ENCODE measurements around the gene AAK1.
"Not testable (repeated sequence)": the region's sequence is repeated elsewhere in the genome, so short reads cannot be mapped to it uniquely, and the experiment has no call there.

Gene AAK1

DNA sequence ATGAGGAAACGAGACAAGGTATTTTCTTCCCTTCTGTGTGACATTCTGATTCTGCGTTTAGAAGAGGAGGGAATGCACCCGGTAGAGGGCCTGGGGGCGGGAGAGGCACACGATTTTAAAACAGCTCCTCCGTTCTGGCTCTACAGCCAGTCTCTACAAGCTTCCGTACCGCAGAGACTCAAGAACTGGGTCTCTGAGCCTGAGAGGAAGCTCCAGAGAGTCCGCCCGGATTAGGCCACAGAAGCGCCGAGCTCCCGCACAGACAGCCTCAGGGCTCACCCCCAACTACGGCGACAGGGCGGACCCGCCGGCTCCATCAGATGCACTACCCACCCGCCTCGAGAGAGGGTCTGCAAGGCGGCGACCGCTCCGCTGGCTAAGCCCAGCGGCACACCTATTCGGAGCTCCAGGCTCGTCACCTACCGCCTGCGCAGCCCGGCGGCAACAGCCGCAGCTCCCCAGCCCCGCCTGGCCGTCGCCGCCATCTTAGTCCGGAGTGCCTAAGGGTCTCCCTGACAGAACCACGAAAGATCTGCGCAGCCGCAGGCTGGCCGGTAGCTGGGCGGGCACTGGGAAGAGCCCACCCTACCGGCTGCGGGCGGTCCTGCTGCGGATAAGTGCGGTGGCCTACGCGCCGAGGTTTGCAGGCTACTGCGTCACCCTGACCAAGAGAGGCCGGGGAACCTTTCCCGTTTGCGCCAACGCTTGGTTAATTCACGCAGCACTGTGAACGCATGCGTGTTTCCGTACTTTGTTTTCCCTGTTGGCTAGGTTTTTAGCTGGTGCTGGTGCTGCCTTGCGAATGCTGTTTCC lies 206.4 kb downstream of the AAK1 start, which contains the start of gene NFU1:
Gene NFU1, minus strand, starts transcription at position 498 of the 813 bp plus-strand sequence. Its CDS starts 13 bp downstream, at position 485.
- DNase-seq, result peak; percentile 95

GRCh38 chr2:69436596-69436937 lies 207.0 kb downstream of the AAK1 start:
- DNase-seq, result no peak

GRCh38 chr2:69434753-69435152 lies 208.8 kb downstream of the AAK1 start:
- DNase-seq, result no peak

- no peak for DNase-seq
Measured at GRCh38 chr2:69429491-69430183, 213.9 kb downstream of the AAK1 start.

- no peak for DNase-seq
Measured at GRCh38 chr2:69428981-69429380, 214.6 kb downstream of the AAK1 start.

DNA sequence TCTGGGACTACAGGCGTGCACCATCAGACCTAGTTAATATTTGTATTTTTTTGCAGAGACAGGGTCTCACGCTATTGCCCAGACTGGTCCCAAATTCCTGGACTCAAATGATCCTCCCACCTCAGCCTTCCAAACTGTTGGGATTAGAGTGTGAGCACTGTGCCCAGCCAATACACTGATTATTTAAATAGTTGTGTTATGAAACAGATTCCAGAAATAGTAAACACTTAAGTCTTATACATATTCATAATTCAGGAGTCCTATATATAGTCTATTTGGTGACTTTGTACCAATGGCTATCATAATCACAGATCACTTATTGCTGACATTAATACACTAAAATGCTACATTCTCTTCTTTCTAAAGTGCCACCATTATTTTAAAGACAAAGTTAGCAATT lies 219.1 kb downstream of the AAK1 start:
- DNase-seq, result no peak

DNA sequence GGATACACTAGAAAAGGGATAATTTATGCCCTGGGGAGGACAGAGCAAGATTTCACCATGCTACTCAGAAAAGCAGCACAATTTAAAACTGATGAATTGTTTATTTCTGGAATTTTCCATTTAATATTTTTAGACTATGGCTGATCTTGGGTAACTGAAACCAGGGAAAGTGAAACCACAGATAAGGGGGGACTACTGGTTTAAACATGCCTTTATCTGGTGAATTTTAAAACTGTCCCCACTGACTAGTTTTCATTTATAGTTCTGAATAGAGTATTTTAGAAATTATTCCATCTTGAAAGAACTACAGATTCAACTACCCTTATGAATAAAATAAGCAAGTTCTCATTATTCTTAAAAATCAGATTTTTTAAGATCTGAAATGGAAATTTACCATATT lies 221.3 kb downstream of the AAK1 start:
- DNase-seq, result no peak

GRCh38 chr2:69419111-69419510 lies 224.4 kb downstream of the AAK1 start:
- not testable (repeated sequence) for DNase-seq

GRCh38 chr2:69416147-69416546 lies 227.4 kb downstream of the AAK1 start:
- no peak for DNase-seq
